ENCODE measurements around the gene PCDH1.

The PCDH1 gene

GRCh38 chr5:141808857-141809256 is 69.4 kb downstream of the PCDH1 start:
- Histone ChIP-seq H3K4me3 (ENCODE audit: low read length) (no peak overlapping the region), H3K27ac (ENCODE audit: low read depth, low read length) (no peak overlapping the region), H3K4me2 (ENCODE audit: low read length) (no peak overlapping the region), H4K20me1 (ENCODE audit: control insufficient read depth, insufficient read depth, low read depth, low read length) (no peaks in the 10 kb centered on the region), H3K9me3 (ENCODE audit: control insufficient read depth, insufficient read depth, low read length) (no peaks in the 10 kb centered on the region), H3K4me1 (ENCODE audit: control insufficient read depth, low read length) (no peaks in the 10 kb centered on the region), H3K27me3 (ENCODE audit: control insufficient read depth, low read length) (peaks cover 53% of the 10 kb centered on the region), H3K36me3 (ENCODE audit: control insufficient read depth, low read length) (no peaks in the 10 kb centered on the region), H3K79me2 (ENCODE audit: control insufficient read depth, low read length) (no peaks in the 10 kb centered on the region), H3F3A (ENCODE audit: control insufficient read depth, insufficient read depth) (no peaks in the 10 kb centered on the region), H3K9me2 (replicated peaks; ENCODE audit: control insufficient read depth, low read length) (no peaks in the 10 kb centered on the region)
- TF ChIP-seq CTCF (IDR thresholded peaks at IDR 0.05; ENCODE audit: low read depth, low read length, poor library complexity, severe bottlenecking) (no peak), EZH2phosphoT487 (IDR thresholded peaks at IDR 0.05; ENCODE audit: borderline replicate concordance, low read length) (no peak)

- H3K9me3 ChIP-seq (ENCODE audit: control insufficient read depth, insufficient read depth, low read length), result no peaks in the 10 kb centered on the region
- H3K27ac ChIP-seq (ENCODE audit: low read depth, low read length), result no peak overlapping the region
- no peaks in the 10 kb centered on the region for H3K36me3 ChIP-seq (ENCODE audit: control insufficient read depth, low read length)
- H3K9me2 ChIP-seq (replicated peaks; ENCODE audit: control insufficient read depth, low read length), result no peaks in the 10 kb centered on the region
- no peaks in the 10 kb centered on the region for H3F3A ChIP-seq (ENCODE audit: control insufficient read depth, insufficient read depth)
- H3K27me3 ChIP-seq (ENCODE audit: control insufficient read depth, low read length), result peaks cover 64% of the 10 kb centered on the region
- no peaks in the 10 kb centered on the region for H3K4me1 ChIP-seq (ENCODE audit: control insufficient read depth, low read length)
- TF ChIP-seq CTCF (IDR thresholded peaks at IDR 0.05; ENCODE audit: low read depth, low read length, poor library complexity, severe bottlenecking) (no peak), EZH2phosphoT487 (IDR thresholded peaks at IDR 0.05; ENCODE audit: borderline replicate concordance, low read length) (no peak)
- no peaks in the 10 kb centered on the region for H4K20me1 ChIP-seq (ENCODE audit: control insufficient read depth, insufficient read depth, low read depth, low read length)
- H3K79me2 ChIP-seq (ENCODE audit: control insufficient read depth, low read length), result no peaks in the 10 kb centered on the region
- H3K4me2 ChIP-seq (ENCODE audit: low read length), result no peak overlapping the region
- H3K4me3 ChIP-seq (ENCODE audit: low read length), result no peak overlapping the region
Observed at GRCh38 chr5:141807732-141808131, 70.5 kb downstream of the PCDH1 start.

GRCh38 chr5:141807329-141807728 is 70.9 kb downstream of the PCDH1 start:
- Histone ChIP-seq H3F3A (ENCODE audit: control insufficient read depth, insufficient read depth) (no peaks in the 10 kb centered on the region), H3K4me3 (ENCODE audit: low read length) (no peak overlapping the region), H3K4me1 (ENCODE audit: control insufficient read depth, low read length) (no peaks in the 10 kb centered on the region), H3K36me3 (ENCODE audit: control insufficient read depth, low read length) (no peaks in the 10 kb centered on the region), H3K9me2 (replicated peaks; ENCODE audit: control insufficient read depth, low read length) (no peaks in the 10 kb centered on the region), H3K79me2 (ENCODE audit: control insufficient read depth, low read length) (no peaks in the 10 kb centered on the region), H3K27ac (ENCODE audit: low read depth, low read length) (no peak overlapping the region), H3K4me2 (ENCODE audit: low read length) (no peak overlapping the region), H3K9me3 (ENCODE audit: control insufficient read depth, insufficient read depth, low read length) (no peaks in the 10 kb centered on the region), H3K27me3 (ENCODE audit: control insufficient read depth, low read length) (peaks cover 65% of the 10 kb centered on the region), H4K20me1 (ENCODE audit: control insufficient read depth, insufficient read depth, low read depth, low read length) (no peaks in the 10 kb centered on the region)
- no peak for TF ChIP-seq EZH2phosphoT487 (IDR thresholded peaks at IDR 0.05; ENCODE audit: borderline replicate concordance, low read length)
- TF ChIP-seq CTCF (IDR thresholded peaks at IDR 0.05; ENCODE audit: low read depth, low read length, poor library complexity, severe bottlenecking), result no peak

GRCh38 chr5:141806626-141807025 is 71.6 kb downstream of the PCDH1 start:
- no peaks in the 10 kb centered on the region for H3K9me2 ChIP-seq (replicated peaks; ENCODE audit: control insufficient read depth, low read length)
- H3K4me3 ChIP-seq (ENCODE audit: low read length), result no peak overlapping the region
- H3F3A ChIP-seq (ENCODE audit: control insufficient read depth, insufficient read depth), result no peaks in the 10 kb centered on the region
- no peaks in the 10 kb centered on the region for H3K4me1 ChIP-seq (ENCODE audit: control insufficient read depth, low read length)
- H4K20me1 ChIP-seq (ENCODE audit: control insufficient read depth, insufficient read depth, low read depth, low read length), result no peaks in the 10 kb centered on the region
- TF ChIP-seq EZH2phosphoT487 (IDR thresholded peaks at IDR 0.05; ENCODE audit: borderline replicate concordance, low read length), result no peak
- no peak for TF ChIP-seq CTCF (IDR thresholded peaks at IDR 0.05; ENCODE audit: low read depth, low read length, poor library complexity, severe bottlenecking)
- no peak overlapping the region for H3K4me2 ChIP-seq (ENCODE audit: low read length)
- no peaks in the 10 kb centered on the region for H3K9me3 ChIP-seq (ENCODE audit: control insufficient read depth, insufficient read depth, low read length)
- peaks cover 65% of the 10 kb centered on the region for H3K27me3 ChIP-seq (ENCODE audit: control insufficient read depth, low read length)
- H3K36me3 ChIP-seq (ENCODE audit: control insufficient read depth, low read length), result no peaks in the 10 kb centered on the region
- H3K27ac ChIP-seq (ENCODE audit: low read depth, low read length), result no peak overlapping the region
- no peaks in the 10 kb centered on the region for H3K79me2 ChIP-seq (ENCODE audit: control insufficient read depth, low read length)

Data from DOHH2 (cell line).